Hepatic stellate cell (primary cell): ENCODE data around the gene INSIG1.

ENCODE experiments used
- DNase-seq: peaks from one replicate; pipeline ENCODE4 v3.0.0; 2011; ENCODE audit warnings: low spot score

Gene INSIG1

DNA sequence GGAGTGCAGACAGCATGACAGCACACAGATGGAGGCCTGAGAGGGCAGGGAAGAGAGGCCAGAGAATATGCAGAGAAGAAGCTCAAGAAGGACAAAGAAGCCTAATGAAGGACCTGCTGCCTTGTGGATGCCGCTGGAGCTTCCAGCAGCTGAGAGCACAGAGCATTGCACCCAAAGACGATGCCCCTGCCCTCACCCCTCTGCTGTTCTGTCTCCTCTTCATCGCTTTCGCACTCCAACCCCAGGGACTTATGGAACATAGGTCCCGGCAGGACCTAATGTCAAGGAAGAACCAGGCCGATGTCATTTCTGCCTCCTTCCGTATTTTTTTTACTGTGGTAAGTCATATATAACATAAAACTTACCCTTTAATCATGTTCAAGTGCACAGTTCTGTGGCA is 12.3 kb upstream of the INSIG1 start:
- DNase-seq, result no peak

DNA sequence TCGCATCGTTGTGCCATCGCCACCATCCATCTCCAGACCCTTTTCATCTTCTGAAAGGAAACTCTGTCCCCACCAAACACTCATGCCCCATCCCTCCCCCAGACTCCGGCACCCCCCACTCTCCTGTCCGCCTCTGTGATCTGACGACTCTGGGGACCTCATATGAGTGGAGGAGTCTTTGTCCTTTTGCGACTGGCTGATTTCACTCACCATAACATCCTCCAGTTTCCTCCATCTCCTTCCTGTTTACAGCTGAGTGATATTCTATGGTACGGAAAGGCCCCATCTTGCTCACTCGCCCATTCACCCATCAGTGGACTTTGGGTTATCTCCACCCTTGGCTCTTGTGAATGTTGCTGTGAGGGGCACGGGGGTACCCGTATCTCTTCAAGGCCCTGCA is 11.8 kb upstream of the INSIG1 start:
- no peak for DNase-seq

DNA sequence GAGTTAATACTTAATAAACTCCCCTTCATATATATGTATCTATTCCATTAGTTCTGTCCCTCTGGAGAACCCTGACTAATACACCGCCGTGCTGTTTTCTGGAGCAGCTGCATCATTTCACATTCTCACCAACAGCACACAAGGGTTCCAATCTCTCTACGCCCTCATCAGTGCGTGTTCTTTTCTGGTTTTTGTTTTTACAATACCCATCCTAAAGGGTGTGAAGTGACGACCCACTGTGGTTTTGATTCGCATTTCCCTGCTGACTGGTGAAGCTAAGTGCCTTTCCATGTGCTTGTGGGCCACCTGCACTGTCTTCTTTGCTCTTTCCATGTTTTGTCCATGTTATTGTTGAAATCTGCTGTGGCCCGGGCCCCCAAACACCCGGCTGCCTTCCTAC is 11.0 kb upstream of the INSIG1 start:
- no peak for DNase-seq

DNA sequence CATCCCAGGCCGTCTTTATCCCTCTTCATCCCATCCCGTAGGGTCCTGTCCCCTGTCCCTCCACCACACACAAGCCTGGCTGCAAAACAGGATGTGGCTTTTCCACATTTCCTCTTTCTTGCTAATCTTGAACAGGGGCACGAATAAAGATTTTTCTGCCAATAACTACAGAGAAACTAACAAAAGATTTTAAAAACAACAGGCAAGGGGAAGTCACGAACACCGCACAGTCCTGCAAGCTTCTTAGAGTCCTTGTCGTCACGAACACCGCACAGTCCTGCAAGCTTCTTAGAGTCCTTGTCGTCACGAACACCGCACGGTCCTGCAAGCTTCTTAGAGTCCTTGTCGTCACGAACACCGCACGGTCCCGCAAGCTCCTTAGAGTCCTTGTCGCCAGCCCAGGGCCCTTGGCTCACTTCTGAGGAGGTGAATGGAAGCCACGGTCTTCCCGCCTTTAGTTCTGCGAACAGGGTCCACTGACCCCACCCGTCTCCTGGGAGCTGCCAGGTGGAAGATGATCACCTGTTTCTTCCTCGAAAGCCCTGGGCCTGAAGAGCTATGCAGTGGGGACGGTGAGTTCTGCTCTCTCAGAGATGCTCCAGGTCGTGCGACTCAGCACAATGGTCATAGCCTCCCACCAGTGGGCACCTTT is 10.3 kb upstream of the INSIG1 start:
- DNase-seq, result no peak

DNA sequence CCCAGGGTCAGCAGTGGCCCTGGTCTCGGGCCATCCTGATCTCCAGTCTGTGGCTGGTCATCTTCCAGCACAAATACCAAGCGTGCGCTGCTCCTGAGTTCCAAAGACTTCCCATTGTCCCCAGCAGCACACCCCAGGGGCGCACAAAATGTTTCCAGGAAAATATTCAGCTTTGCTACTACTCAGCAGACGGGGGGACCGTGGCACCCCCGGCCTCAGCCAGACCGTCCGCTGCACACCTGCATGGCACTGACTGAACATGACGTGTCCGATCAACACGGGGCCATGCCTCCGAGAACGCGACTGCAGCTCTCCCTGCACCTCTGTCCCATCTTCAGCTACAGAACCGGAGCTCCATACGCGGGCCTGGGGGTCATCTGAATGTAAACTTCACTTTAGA is 9.6 kb upstream of the INSIG1 start:
- DNase-seq, result no peak

DNA sequence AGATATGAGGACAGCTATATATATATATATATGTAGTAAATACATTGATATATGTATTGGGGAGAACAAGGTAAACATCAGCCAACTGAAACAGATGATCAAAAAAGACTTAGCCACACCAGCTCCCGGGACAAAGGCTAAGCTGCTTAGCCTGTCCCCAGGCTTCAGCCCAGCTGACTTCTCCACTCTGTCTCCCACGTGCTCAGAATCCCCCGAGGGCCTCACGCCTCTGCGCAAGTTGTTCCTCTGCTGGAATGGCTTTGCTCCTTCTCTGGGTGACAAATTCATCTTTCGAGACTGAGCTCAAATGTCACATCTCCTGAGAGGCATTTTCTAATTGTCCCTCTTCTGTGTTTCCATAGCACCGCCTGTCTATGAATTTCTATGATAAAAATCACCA is 8.6 kb upstream of the INSIG1 start:
- DNase-seq, result no peak

DNA sequence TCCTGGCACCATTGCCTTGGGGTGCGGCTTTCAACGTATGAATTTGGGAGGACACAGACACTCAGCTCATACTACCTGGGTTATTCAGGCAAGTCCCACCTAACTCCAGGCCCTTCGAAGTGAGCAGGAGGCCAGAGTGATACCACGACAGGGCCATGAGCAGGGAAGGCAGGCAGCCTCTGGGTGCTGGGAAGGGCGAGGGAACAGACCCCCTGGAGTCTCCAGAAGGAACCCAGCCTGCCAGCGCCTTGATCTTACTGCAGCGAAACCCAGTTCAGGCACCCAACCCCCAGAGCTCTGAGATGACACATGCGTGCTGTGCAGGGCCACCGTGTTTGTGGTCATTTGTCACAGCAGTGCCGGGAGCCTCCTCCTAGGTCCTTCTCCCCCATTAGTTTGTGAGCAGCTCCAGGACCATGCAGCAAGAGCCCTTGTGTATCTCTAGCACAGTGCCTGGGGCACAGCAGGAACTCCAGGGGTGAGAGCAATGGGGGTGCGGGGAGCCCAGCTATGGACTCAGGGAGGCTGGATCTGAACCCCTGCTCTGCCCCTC is 7.7 kb upstream of the INSIG1 start:
- DNase-seq, result no peak

DNA sequence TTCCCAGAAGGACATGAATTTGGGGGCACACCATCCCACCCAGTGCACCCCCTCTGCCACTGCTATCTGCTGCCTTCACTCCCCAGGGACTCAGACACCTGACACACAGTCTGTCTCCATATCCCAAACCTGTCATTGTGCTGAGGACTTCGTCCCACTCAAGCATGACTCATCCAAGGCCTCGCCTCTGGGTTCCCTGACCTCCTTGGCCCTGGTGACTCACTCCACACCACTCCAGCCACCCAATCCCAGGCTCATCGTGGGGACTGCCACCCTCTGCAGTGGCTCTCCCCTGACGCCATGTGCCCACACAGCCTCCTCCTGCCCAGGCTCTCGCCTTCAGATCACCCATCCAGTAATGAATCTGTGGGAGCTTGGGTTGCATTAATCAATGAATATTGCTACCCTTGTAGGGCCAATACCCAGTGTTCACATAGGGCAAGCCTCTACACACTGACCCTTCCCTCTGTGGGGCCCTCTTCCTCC is 6.6 kb upstream of the INSIG1 start:
- peak; percentile 67 for DNase-seq

DNA sequence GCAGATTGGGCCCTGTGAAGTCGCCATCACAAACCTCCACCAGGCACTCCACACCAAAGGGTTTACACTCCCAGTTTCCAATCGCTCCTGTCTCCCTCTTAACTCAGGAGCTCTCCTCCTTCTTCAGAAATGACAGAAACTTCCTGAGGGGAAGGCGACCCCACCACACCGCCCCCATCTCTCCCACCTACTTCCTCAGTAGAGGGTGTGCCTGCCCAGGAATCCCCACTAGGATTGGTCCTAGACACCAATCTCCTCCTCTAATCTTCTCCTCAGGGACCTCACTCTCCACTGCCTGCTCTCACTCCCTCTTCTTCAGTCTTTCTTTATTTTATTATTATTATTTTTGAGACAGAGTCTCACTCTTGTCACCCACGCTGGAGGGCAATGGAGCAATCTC is 5.9 kb upstream of the INSIG1 start:
- no peak for DNase-seq

DNA sequence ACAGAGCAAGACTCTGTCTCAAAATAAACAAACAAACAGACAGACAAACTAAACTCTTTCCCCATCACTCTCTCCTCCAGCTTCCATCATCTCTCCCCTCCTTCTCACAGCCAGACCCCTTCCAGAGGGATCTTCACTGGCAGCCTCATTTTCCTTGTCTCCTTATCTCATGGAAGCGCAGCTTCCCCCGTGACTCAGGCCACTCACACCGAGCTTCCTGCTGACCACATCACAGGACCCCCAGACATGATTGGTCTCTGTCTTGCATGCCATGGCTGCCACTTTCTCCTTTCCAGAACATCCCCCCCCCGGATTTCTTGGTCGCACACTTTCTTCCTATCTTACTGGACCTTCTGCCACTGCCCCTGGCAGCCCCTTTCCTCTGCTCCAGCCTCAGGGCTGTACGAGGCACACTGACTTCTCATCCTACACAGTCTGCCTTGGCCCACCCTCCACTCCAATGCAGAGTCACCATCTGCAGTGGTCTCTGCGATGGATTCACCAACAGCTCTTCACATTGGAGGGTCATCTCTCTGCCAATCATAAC is 4.9 kb upstream of the INSIG1 start:
- DNase-seq, result no peak

DNA sequence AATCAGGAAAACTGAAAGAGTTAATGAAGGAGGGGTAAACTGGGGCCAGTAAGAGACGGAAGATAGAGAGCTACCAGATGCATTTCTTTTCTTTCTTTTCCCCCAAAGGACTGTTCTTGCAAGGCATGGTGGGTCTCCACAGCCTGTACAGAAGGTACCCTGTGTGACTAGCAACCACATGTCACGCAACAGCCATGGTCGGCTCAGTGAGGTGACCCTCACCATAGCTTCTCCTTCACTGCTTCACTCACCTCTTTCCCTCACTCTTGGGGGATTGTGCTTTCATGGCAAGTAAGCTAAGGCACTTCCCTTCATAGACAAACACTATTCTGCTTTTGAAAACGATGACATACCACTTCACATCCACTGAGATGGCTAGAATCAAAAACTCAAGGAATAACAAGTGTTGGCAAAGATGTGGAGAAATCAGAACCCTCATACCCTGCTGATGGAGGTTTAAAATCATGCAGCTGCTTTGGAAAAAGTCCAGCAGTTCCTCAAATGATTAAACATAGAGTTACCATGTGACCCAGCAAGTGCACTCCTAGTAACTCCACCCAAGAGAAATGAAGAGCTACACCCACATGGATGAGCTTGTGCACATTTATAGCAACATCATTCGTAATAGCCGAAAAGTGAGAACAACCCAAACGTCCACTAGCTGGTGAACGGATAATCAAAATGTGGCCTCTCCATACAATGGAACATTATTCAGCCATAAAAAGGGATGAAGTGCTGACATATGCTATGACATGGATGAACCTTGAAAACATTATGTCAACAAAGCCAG is 3.8 kb upstream of the INSIG1 start:
- no peak for DNase-seq

DNA sequence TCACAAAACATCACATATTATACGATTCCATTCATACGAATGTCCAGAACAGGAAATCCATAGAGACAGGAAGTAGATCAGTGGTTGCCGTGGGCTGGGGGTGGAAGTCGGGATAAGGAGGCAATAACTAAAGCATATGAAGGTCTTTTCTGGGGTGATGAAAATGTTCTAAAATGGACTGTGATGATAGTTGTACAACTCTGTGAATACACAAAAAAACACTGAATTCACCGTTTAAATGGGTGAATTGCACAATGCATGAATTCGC is 3.2 kb upstream of the INSIG1 start:
- no peak for DNase-seq

DNA sequence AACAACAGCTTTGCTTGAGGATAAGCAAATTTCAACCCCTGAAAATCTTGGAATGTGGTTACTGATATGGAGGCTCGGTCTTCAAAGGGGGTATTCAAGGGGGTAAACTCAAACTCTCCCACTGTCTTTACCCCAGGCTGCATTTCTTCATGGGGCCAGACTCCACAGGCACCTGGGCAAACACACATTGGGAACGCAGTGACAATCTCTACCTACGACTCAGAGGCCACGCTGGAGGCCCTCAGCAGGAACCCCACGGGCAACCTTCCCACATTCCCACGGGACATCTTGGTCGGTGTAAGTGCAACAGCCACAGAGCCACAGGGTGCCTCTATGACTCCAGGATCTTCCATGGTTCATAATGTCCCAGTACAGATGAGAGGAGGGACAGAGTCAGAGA is 2.2 kb upstream of the INSIG1 start:
- no peak for DNase-seq

DNA sequence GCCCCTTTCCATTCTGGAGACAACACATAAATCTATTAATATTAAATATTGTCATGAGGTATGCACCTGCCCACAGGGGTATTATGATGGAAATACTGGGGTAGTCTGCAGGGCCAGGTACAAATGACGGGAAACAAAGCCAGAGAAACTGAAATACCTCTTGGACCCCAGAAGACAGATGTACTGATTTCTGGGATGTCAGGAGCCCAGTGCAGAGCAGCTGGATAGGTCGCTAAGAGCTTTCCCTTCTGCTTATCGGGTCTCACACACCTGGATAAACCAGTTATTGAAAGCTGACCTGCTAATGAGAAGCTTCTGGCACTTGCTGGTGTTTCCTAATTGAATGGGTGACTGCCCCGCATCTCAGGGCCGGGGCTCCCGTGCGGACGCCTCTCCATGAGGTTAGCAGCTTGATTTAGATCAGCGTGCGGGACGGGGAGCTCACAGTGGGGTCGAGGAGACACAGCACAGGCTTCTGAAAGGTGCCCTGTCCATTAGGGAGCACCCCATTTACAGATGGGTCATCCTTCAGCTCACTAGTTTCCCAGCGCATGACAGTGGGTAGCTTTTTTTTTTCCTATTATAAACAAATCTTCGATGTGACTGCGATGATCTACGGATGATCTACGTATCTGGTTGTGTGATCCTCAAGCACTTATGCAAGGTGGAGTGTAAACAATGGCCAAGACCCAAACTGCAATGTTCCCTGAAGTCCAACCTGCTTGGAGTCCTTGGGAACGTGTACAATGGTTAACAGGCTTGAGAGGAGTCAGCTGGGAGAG is 1.5 kb upstream of the INSIG1 start:
- no peak for DNase-seq

DNA sequence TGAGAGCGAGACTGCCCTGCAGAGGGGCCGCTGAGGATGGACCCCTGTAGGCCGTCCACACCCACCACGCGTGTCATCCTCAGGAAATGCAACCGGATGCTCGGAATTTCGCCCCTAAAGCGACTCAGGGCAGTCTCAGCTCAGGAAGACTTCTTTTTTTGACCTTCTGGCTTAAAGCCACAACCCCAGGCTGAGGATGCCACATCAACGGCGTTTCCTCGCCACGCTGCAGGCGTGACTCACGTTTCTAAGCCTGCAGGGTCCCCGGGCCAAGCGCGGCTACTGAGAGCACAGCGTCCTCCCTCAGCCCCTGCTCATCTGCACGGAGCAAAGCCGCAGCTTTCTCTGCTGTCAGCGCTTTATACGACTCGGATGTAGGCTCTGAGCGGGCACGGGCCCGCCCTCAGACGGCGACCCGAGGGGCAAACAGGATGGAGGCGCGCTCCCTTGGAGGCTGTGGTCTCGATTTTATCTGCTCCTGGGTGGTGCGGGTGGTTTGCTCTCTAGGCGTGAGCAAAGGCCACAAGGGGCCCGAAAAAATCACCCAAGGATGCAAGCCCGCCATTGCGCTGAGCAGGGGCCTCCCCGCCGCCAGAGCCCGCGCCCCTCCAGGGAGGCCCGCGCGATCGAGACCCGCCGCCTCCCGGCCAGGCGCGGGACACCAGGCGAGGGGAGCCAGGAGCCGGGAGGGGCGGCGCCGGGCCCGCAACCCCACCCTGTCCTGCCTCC is 726 bp upstream of the INSIG1 start:
- peak; percentile 82 for DNase-seq

DNA sequence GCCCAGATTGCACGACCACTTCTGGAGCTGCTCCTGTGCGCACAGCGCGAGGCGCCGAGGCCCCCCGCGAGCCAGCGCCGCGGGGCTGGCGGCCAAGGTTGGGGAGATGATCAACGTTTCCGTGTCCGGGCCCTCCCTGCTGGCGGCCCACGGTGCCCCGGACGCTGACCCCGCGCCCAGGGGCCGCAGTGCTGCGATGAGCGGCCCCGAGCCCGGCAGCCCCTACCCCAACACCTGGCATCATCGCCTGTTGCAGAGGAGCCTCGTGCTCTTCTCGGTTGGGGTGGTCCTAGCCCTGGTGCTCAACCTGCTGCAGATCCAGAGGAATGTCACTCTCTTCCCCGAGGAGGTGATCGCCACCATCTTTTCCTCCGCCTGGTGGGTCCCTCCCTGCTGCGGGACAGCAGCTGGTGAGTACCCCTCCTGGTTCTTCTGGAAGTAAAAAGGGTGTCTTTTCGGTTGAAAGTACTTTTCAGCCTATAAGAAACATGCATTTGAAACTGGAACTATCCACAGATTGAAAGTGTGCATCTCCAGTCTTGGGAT is 683 bp downstream of the INSIG1 start:
- DNase-seq, result peak; percentile 36

DNA sequence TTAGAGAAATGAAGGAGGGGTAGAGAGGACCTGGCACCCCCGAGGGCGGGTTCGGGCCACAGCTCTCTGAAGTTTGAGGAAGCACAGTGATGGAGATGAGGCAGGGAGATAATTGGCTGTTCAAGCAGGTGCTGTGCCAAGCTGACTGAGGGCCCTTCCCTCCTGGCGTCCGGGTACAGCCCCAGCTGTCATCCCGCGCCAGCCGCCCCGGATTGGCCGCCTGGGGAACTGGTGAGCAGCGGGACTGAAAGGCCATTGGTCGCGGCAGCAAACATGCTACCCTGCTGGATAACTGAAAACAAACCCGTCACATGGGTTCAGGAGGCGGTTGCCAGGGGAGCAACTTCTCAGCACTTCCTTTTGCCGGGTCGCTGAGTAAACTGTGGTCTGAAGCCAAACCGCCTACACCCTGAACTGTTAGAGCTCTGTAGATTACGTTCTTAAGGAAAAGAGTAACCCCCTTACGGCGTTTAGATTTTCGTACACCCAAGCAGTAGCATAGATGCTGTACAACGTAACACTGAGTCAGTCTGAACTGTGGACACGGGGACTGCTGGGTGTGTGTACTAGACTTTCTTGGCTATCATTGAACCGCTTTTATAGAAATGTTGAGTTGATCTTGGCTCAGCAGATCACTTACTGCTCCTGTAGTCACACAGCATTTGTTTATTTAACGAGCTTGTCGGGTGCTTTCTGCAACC is 1.3 kb downstream of the INSIG1 start:
- DNase-seq, result peak; percentile 98

DNA sequence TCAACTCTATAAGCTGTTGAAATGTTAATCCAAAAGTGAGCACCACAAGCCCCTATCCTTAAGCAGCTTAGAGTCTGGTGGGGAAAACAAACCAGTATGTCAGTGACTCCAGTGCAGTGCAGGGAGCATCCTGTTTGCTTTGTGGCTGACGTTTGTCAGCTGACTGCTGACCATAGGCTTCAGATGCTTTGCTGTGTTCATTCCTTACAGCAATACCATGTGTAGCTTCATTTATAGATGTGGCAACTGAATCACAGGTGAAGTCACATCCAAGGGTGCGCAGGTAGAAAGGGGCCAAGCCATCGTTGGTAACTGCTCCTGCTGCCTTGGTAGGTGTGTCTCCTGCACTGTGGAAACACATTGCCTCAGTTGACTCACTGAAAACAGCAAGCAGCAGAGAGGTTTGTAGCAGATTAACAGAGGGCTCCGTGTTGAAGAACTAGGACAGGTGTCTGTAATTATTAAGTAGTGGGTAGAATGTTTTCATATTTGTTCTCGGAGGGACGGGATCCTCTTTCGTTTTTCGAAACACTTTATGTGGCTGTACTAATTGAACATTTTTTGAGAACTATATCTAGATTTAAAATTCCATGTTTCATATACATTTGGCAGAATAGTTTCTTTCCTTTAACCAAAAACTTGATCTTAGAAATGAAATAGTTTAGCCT is 2.0 kb downstream of the INSIG1 start:
- peak; percentile 48 for DNase-seq

DNA sequence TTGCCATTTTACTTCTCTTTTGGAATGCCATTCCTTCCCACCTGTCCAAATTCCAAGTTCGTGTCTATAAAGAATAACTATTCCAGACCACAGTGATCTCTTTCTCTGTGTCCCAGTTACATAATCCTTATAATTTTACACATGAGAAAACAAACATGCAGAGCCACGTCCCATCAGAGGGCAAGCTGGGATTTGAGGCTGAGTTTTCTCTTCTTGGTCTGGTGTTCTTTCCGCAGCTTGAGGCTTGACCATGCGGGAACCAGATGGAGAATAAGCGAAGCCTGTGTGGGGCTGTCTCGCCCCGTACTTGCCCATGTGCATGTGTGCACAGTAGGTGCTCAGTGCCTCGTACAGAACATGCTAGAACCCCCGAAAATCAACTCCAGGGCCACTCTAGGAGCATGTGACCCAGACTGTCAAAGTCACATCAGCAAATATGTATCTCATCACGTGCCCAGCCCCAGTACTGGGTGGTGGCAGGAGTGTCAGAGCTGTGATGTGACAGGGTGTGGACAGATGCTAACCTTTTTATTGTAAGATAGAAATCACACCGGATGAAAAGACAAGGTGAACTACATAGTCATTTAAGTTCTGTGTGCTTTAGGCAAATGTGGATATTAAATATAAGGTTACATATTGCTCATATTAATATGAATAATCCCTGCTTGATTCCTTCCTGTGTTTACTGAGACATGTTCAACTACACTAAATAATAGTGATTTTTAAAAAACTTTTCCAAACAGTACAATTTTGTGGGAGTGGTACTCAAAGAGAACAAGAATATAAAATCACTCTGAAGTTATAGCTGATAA is 3.2 kb downstream of the INSIG1 start:
- DNase-seq, result no peak
